Activated CD4-positive, alpha-beta memory T cell treated with anti-CD3 and anti-CD28 coated beads for 36 hours (primary cell): Measurements from ENCODE around the gene NXPE4. TPM values are rescaled to one million over a fixed set of nuclear protein-coding genes. Genes with fewer than 3 reads are reported as not detected.
"Not testable (repeated sequence)": the region's sequence is repeated elsewhere in the genome, so short reads cannot be mapped to it uniquely, and the experiment has no call there.

Experiments used
- CTCF ChIA-PET: fragments of 350-600 bp; sonication (Branson Sonifier 250); formaldehyde crosslinking; loops from one replicate; lab custom pipeline; 2021; ENCODE audit warnings: antibody characterized with exemption, inconsistent platforms; lab: Charles Lee
- POLR2A ChIA-PET: fragments of 350-600 bp; sonication (Branson Sonifier 250); formaldehyde crosslinking; loops from one replicate; lab custom pipeline; 2021; ENCODE audit warnings: antibody characterized with exemption; lab: Charles Lee
- DNase-seq: peaks from one replicate; pipeline ENCODE4 v3.0.0-alpha.2; 2020
- H3K27ac Mint-ChIP-seq: one replicate; pipeline ENCODE4 v1.8.0; 2021; ENCODE audit warnings: mixed read lengths
- H3K27me3 Mint-ChIP-seq: one replicate; pipeline ENCODE4 v1.8.0; 2021; ENCODE audit warnings: mixed read lengths
- H3K36me3 Mint-ChIP-seq: one replicate; pipeline ENCODE4 v1.8.0; 2021; ENCODE audit warnings: mixed read lengths
- H3K4me1 Mint-ChIP-seq: one replicate; pipeline ENCODE4 v1.8.0; 2021; ENCODE audit warnings: low read depth, mixed read lengths
- H3K4me3 Mint-ChIP-seq: one replicate; pipeline ENCODE4 v1.8.0; 2021; ENCODE audit warnings: mild to moderate bottlenecking, mixed read lengths
- H3K9me3 Mint-ChIP-seq: one replicate; pipeline ENCODE4 v1.8.0; 2021; ENCODE audit warnings: mixed read lengths
- intact Hi-C: fragments of 100-400 bp; cut with micrococcal nuclease; formaldehyde crosslinking; loops from one replicate; pipeline ENCODE4 v1.15.1; 2023
- total RNA-seq, 2 experiments: library from RNA; stranded (reverse); gene quantifications; one replicate each; pipeline ENCODE4 v1.2.3, GENCODE V29; 2021

The NXPE4 gene
- total RNA-seq, 2 experiments from 2014 or later: not detected

DNA sequence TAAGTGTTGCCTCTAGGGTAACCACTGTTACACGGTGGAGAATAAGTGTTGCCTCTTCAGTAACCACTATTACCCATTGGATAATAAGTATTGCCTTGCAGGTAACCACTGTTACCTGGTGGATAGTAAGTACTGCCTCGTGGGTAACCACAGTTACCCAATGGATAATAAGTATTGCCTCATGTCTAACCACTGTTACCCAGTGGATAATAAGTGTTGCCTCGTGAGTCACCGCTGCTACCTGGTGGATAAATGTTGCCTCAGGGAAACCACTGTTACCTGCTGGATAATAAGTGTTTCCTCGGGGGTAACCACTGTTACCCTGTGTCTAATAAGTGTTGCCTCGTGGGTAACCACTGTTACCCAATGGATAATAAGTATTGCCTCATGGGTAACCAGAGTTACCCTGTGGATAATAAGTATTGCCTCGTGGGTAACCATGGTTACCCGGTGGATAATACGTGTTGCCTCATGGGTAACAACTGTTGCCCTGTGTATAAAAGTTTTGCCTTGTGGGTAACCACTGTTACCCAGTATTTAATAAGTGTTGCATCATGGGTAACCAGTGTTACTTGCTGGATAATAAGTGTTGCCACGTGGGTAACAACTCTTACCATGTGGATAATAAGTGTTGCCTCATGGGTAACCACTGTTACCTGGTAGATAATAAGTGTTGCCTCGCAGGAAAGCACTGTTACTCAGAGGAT, 12.3 kb upstream of the NXPE4 start:
- intact Hi-C loops: no loop called here
- no peaks in the 10 kb centered on the region for H3K36me3 Mint-ChIP-seq
- H3K9me3 Mint-ChIP-seq: peaks cover 3% of the 10 kb centered on the region
- H3K4me3 Mint-ChIP-seq: no peak overlapping the region
- no peak overlapping the region for H3K27ac Mint-ChIP-seq
- H3K4me1 Mint-ChIP-seq: no peaks in the 10 kb centered on the region
- CTCF ChIA-PET: no interaction called here
- no peaks in the 10 kb centered on the region for H3K27me3 Mint-ChIP-seq
- no peak for DNase-seq
- POLR2A ChIA-PET: no interaction called here

- H3K4me3 Mint-ChIP-seq, POLR2A ChIA-PET, H3K27me3 Mint-ChIP-seq, H3K27ac Mint-ChIP-seq, H3K36me3 Mint-ChIP-seq, DNase-seq, intact Hi-C loops, CTCF ChIA-PET, H3K4me1 Mint-ChIP-seq, H3K9me3 Mint-ChIP-seq: not testable (repeated sequence)
These were observed 11.2 kb upstream of the NXPE4 start for GRCh38 chr11:114606802-114607075.

DNA sequence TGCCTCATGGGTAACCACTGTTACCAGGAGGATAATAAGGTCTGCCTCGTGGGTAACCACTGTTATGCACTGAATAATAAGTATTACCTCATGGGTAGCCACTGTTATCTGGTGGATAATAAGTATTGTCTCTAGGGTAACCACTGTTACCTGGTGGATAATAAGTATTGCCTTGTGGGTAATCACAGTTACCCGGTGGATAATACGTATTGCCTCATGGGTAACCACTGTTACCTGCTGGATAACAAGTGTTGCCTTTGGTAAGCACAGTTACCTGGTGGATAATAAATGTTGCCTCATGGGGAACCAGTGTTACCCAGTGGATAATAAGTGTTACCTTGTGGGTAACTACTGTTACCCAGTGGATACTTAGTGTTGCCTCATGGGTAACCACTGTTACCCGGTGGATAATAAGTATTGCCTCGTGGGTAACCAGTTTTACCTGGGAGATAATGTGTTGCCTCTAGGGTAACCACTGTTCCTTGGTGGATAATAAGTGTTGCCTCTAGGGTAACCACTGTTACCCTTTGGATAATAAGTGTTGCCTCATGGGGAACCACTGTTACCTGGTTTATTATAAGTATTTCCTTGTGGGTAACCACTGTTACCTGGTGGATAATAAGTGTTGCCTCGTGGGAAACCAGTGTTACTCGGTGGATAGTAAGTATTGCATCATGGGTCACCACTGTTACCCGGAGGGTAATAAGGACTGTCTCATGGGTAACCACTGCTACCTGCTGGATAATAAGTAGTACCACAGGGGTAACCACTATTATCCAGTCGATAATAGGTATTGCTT, 10.6 kb upstream of the NXPE4 start:
- ChIA-PET CTCF (no interaction called here), POLR2A (no interaction called here)
- intact Hi-C loops: no loop called here
- H3K4me3 Mint-ChIP-seq: no peak overlapping the region
- no peak overlapping the region for H3K27ac Mint-ChIP-seq
- H3K36me3 Mint-ChIP-seq: no peaks in the 10 kb centered on the region
- no peaks in the 10 kb centered on the region for H3K4me1 Mint-ChIP-seq
- DNase-seq: no peak
- peaks cover 3% of the 10 kb centered on the region for H3K9me3 Mint-ChIP-seq
- H3K27me3 Mint-ChIP-seq: no peaks in the 10 kb centered on the region

GRCh38 chr11:114605370-114605769, 9.8 kb upstream of the NXPE4 start:
- CTCF ChIA-PET: no interaction called here
- DNase-seq: no peak
- Mint-ChIP-seq H3K36me3 (no peaks in the 10 kb centered on the region), H3K9me3 (peaks cover 3% of the 10 kb centered on the region), H3K4me1 (no peaks in the 10 kb centered on the region), H3K27me3 (no peaks in the 10 kb centered on the region), H3K4me3 (no peak overlapping the region), H3K27ac (no peak overlapping the region)
- intact Hi-C loops: no loop called here
- POLR2A ChIA-PET: no interaction called here

DNA sequence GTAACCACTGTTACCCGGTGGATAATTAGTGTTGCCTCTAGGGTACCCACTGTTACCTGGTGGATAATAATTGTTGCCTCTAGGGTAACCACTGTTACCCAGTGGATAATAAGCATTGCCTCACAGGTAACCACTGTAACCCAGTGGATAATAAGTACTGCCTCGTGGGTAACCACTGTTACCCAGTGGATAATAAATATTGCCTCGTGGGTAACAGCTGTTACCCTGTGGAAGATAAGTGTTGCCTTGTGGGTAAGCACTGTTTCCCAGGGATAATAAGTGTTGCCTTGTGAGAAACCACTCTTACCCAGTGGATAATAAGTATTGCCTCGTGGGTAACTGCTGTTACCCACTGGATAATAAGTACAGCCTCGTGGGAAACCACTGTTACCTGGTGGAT, 9.3 kb upstream of the NXPE4 start:
- H3K4me3 Mint-ChIP-seq: no peak overlapping the region
- peaks cover 2% of the 10 kb centered on the region for H3K9me3 Mint-ChIP-seq
- no peaks in the 10 kb centered on the region for H3K36me3 Mint-ChIP-seq
- no peaks in the 10 kb centered on the region for H3K27me3 Mint-ChIP-seq
- DNase-seq: no peak
- no peak overlapping the region for H3K27ac Mint-ChIP-seq
- no peaks in the 10 kb centered on the region for H3K4me1 Mint-ChIP-seq
- POLR2A ChIA-PET: no interaction called here
- intact Hi-C loops: loop anchor here (5.0 kb wide), 1 partner anchor 263 kb away; no protein-coding TSS in a partner anchor
- CTCF ChIA-PET: no interaction called here

DNA sequence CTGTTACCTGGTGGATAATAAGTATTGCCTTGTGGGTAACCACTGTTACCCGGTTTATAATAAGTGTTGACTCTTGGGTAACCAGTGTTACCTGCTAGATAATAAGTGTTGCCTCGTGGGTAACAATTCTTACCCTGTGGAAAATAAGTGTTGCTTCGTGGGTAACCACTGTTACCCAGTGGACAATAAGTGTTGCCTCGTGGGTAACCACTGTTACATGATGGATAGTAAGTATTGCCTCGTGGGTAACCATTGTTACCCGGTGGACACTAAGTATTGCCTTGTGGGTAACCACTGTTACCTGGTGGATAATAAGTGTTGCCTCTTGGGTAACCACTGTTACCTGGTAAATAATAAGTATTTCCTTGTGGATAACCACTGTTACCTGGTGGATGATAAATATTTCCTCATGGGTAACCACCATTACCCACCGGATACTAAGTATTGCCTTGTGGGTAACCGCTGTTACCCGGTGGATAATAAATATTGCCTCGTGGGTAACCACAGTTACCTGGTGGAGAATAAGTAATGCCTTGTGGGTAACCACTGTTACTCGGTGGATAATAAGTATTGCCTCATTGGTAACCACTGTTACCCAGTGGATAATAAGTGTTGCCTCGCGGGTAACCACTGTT, 8.7 kb upstream of the NXPE4 start:
- intact Hi-C loops: loop anchor here (5.0 kb wide), 1 partner anchor 262 kb away; no protein-coding TSS in a partner anchor
- ChIA-PET POLR2A (no interaction called here), CTCF (no interaction called here)
- no peak for DNase-seq
- H3K27me3 Mint-ChIP-seq: no peaks in the 10 kb centered on the region
- no peaks in the 10 kb centered on the region for H3K4me1 Mint-ChIP-seq
- H3K9me3 Mint-ChIP-seq: no peaks in the 10 kb centered on the region
- H3K27ac Mint-ChIP-seq: no peak overlapping the region
- no peaks in the 10 kb centered on the region for H3K36me3 Mint-ChIP-seq
- H3K4me3 Mint-ChIP-seq: no peak overlapping the region

DNA sequence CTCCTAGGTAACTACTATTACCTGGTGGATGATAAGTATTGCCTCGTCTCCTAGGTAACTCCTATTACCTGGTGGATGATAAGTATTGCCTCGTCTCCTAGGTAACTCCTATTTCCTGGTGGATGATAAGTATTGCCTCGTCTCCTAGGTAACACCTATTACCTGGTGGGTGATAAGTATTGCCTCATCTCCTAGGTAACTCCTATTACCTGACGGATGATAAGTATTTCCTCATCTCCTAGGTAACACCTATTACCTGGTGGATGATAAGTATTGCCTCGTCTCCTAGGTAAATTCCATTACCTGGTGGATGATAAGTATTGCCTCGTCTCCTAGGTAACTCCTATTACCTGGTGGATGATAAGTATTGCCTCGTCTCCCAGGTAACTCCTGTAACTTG, 7.6 kb upstream of the NXPE4 start:
- H3K9me3 Mint-ChIP-seq, H3K27me3 Mint-ChIP-seq, DNase-seq, POLR2A ChIA-PET, H3K4me1 Mint-ChIP-seq, CTCF ChIA-PET, H3K36me3 Mint-ChIP-seq, H3K4me3 Mint-ChIP-seq, H3K27ac Mint-ChIP-seq: not testable (repeated sequence)
- intact Hi-C loops: loop anchor here (5.0 kb wide), 1 partner anchor 261 kb away; no protein-coding TSS in a partner anchor

- DNase-seq: no peak
- POLR2A ChIA-PET: no interaction called here
- intact Hi-C loops: no loop called here
- H3K36me3 Mint-ChIP-seq: no peaks in the 10 kb centered on the region
- H3K9me3 Mint-ChIP-seq: no peaks in the 10 kb centered on the region
- H3K4me3 Mint-ChIP-seq: no peak overlapping the region
- CTCF ChIA-PET: no interaction called here
- H3K27me3 Mint-ChIP-seq: no peaks in the 10 kb centered on the region
- H3K27ac Mint-ChIP-seq: no peak overlapping the region
- no peaks in the 10 kb centered on the region for H3K4me1 Mint-ChIP-seq
These were observed 2.9 kb upstream of the NXPE4 start for GRCh38 chr11:114598461-114598860.

DNA sequence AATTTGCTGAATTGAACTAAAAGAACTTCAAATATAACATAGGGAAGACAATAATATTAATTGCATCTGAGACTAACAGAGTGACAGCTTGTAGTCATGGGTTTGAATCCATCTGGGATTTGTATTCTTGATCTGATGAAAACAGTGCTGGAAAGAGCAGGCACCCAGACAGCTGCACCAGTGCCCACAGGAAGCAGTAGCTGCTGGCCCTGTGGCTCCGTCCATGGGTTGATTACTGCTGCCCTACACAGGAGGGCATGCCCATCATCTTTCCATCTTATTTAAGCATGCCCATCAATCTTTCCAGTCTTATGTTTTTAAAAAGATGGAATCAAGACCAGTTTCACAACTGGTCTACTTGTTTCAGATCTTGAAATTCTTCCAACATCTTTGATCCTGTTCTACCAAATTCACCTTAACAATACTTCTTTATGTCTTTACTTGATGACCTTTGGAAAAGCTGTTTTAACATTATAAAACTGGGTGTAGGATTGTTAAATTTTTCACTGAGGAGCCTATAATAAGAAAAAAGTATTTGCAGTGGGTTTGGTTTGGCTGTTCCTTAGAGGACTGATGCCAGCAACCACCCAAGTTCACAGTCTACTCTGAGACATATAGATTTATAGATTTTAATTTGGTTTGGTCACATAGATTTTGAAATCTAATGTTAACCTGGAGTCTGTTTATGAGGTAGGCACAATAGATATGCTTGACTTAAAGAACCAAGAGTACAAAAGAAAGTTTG, 761 bp upstream of the NXPE4 start:
- intact Hi-C loops: no loop called here
- no peaks in the 10 kb centered on the region for H3K36me3 Mint-ChIP-seq

GRCh38 chr11:114594703-114595102, 883 bp downstream of the NXPE4 start:
- intact Hi-C loops: no loop called here
- H3K4me1 Mint-ChIP-seq: no peaks in the 10 kb centered on the region
- no peaks in the 10 kb centered on the region for H3K9me3 Mint-ChIP-seq
- peaks cover 5% of the 10 kb centered on the region for H3K27me3 Mint-ChIP-seq
- H3K27ac Mint-ChIP-seq: no peak overlapping the region
- no peak overlapping the region for H3K4me3 Mint-ChIP-seq
- H3K36me3 Mint-ChIP-seq: no peaks in the 10 kb centered on the region
- CTCF ChIA-PET: interaction anchor here (1.0 kb wide), 1 partner anchor 254 kb away, joined by 3 read pairs; no protein-coding TSS in a partner anchor
- POLR2A ChIA-PET: no interaction called here
- no peak for DNase-seq

More for the DNA sequence above, 761 bp upstream of the NXPE4 start:
- Mint-ChIP-seq H3K4me1 (no peaks in the 10 kb centered on the region), H3K27me3 (peaks cover 5% of the 10 kb centered on the region), H3K9me3 (no peaks in the 10 kb centered on the region), H3K4me3 (no peak overlapping the region), H3K27ac (no peak overlapping the region)
- ChIA-PET CTCF (no interaction called here), POLR2A (no interaction called here)
- DNase-seq: no peak

GRCh38 chr11:114587398-114587953, 8.1 kb downstream of the NXPE4 start:
- POLR2A ChIA-PET: no interaction called here
- Mint-ChIP-seq H3K4me3 (no peak overlapping the region), H3K9me3 (peaks cover 37% of the 10 kb centered on the region), H3K36me3 (peaks cover 3% of the 10 kb centered on the region), H3K27me3 (peaks cover 5% of the 10 kb centered on the region), H3K27ac (no peak overlapping the region), H3K4me1 (no peaks in the 10 kb centered on the region)
- intact Hi-C loops: no loop called here
- DNase-seq: no peak
- CTCF ChIA-PET: no interaction called here

DNA sequence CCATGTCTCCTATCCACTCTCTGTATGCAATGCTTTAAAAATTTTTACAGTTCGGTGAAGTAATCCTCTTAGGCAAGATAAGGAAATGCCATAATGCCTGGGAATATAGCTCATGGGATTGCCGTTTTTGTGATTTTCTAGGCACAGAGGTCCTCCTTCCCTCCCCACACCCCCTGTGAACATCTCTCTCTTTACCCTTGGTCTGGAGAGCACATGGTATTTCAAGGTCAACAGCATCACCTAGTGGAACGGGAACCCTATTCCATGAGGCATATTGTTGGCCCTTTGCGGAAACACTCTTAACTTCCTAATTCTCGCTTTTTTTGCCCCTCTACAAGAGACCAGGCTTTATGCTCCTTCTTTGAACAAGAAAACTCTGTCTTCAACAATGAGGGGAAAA, 8.8 kb downstream of the NXPE4 start:
- no peak overlapping the region for H3K27ac Mint-ChIP-seq
- no peak overlapping the region for H3K4me3 Mint-ChIP-seq
- no peak for DNase-seq
- CTCF ChIA-PET: no interaction called here
- POLR2A ChIA-PET: no interaction called here
- H3K9me3 Mint-ChIP-seq: peaks cover 37% of the 10 kb centered on the region
- intact Hi-C loops: no loop called here
- H3K27me3 Mint-ChIP-seq: peaks cover 2% of the 10 kb centered on the region
- H3K36me3 Mint-ChIP-seq: peaks cover 3% of the 10 kb centered on the region
- no peaks in the 10 kb centered on the region for H3K4me1 Mint-ChIP-seq
